ENCODE measurements around the gene NR6A1. TPM values are rescaled to one million over a fixed set of nuclear protein-coding genes. Genes with fewer than 3 reads are reported as not detected.

Gene NR6A1
- total RNA-seq, 1 donor from 2014 or later = 2.3 TPM

GRCh38 chr9:124584631-124585030 lies 186.5 kb downstream of the NR6A1 start:
- no peak overlapping the region for H3K4me3 Mint-ChIP-seq
- H3K4me1 Mint-ChIP-seq = no peaks in the 10 kb centered on the region
- no peak for DNase-seq
- no peaks in the 10 kb centered on the region for H3K36me3 Mint-ChIP-seq (ENCODE audit: low read depth)
- no peaks in the 10 kb centered on the region for H3K27me3 Mint-ChIP-seq
- intact Hi-C loops (cut with micrococcal nuclease) = no loop called here
- no peak overlapping the region for H3K27ac Mint-ChIP-seq
- H3K9me3 Mint-ChIP-seq = no peaks in the 10 kb centered on the region

GRCh38 chr9:124583134-124583533 lies 188.0 kb downstream of the NR6A1 start:
- Mint-ChIP-seq H3K9me3 (no peaks in the 10 kb centered on the region), H3K36me3 (ENCODE audit: low read depth) (no peaks in the 10 kb centered on the region), H3K4me1 (no peaks in the 10 kb centered on the region), H3K27ac (no peak overlapping the region), H3K27me3 (no peaks in the 10 kb centered on the region), H3K4me3 (no peak overlapping the region)
- intact Hi-C loops (cut with micrococcal nuclease) = no loop called here
- DNase-seq = no peak

- no peaks in the 10 kb centered on the region for H3K9me3 Mint-ChIP-seq
- no peak overlapping the region for H3K4me3 Mint-ChIP-seq
- peaks cover under 1% of the 10 kb centered on the region for H3K4me1 Mint-ChIP-seq
- no peak for DNase-seq
- H3K36me3 Mint-ChIP-seq (ENCODE audit: low read depth) = no peaks in the 10 kb centered on the region
- intact Hi-C loops (cut with micrococcal nuclease) = no loop called here
- no peak overlapping the region for H3K27ac Mint-ChIP-seq
- no peaks in the 10 kb centered on the region for H3K27me3 Mint-ChIP-seq
These were observed 190.9 kb downstream of the NR6A1 start for GRCh38 chr9:124580186-124580585.

GRCh38 chr9:124576751-124577150 lies 194.4 kb downstream of the NR6A1 start:
- no peaks in the 10 kb centered on the region for H3K9me3 Mint-ChIP-seq
- DNase-seq = no peak
- peaks cover 3% of the 10 kb centered on the region for H3K4me1 Mint-ChIP-seq
- no peak overlapping the region for H3K27ac Mint-ChIP-seq
- no peak overlapping the region for H3K4me3 Mint-ChIP-seq
- H3K36me3 Mint-ChIP-seq (ENCODE audit: low read depth) = no peaks in the 10 kb centered on the region
- intact Hi-C loops (cut with micrococcal nuclease) = no loop called here
- peaks cover 15% of the 10 kb centered on the region for H3K27me3 Mint-ChIP-seq

GRCh38 chr9:124574534-124575375 lies 196.4 kb downstream of the NR6A1 start:
- Mint-ChIP-seq H3K27me3 (peaks cover 21% of the 10 kb centered on the region), H3K4me1 (peaks cover 3% of the 10 kb centered on the region), H3K9me3 (no peaks in the 10 kb centered on the region), H3K4me3 (no peak overlapping the region), H3K27ac (no peak overlapping the region), H3K36me3 (ENCODE audit: low read depth) (no peaks in the 10 kb centered on the region)
- intact Hi-C loops (cut with micrococcal nuclease) = no loop called here
- DNase-seq = no peak

- peaks cover 3% of the 10 kb centered on the region for H3K4me1 Mint-ChIP-seq
- no peaks in the 10 kb centered on the region for H3K36me3 Mint-ChIP-seq (ENCODE audit: low read depth)
- DNase-seq = no peak
- H3K27me3 Mint-ChIP-seq = peaks cover 23% of the 10 kb centered on the region
- no peak overlapping the region for H3K27ac Mint-ChIP-seq
- intact Hi-C loops (cut with micrococcal nuclease) = no loop called here
- no peaks in the 10 kb centered on the region for H3K9me3 Mint-ChIP-seq
- no peak overlapping the region for H3K4me3 Mint-ChIP-seq
These were observed 200.0 kb downstream of the NR6A1 start for GRCh38 chr9:124570942-124571666.

GRCh38 chr9:124569942-124570341 lies 201.2 kb downstream of the NR6A1 start:
- no peak overlapping the region for H3K4me3 Mint-ChIP-seq
- intact Hi-C loops (cut with micrococcal nuclease) = no loop called here
- H3K27me3 Mint-ChIP-seq = peaks cover 23% of the 10 kb centered on the region
- no peak overlapping the region for H3K27ac Mint-ChIP-seq
- no peak for DNase-seq
- no peaks in the 10 kb centered on the region for H3K36me3 Mint-ChIP-seq (ENCODE audit: low read depth)
- H3K4me1 Mint-ChIP-seq = peaks cover under 1% of the 10 kb centered on the region
- no peaks in the 10 kb centered on the region for H3K9me3 Mint-ChIP-seq

GRCh38 chr9:124567362-124567761 lies 203.7 kb downstream of the NR6A1 start:
- Mint-ChIP-seq H3K4me3 (no peak overlapping the region), H3K27me3 (peaks cover 17% of the 10 kb centered on the region), H3K9me3 (no peaks in the 10 kb centered on the region), H3K36me3 (ENCODE audit: low read depth) (no peaks in the 10 kb centered on the region), H3K4me1 (no peaks in the 10 kb centered on the region), H3K27ac (no peak overlapping the region)
- no peak for DNase-seq
- intact Hi-C loops (cut with micrococcal nuclease) = no loop called here

GRCh38 chr9:124562328-124562727 lies 208.8 kb downstream of the NR6A1 start:
- no peak for DNase-seq
- Mint-ChIP-seq H3K27ac (no peak overlapping the region), H3K4me1 (no peaks in the 10 kb centered on the region), H3K4me3 (no peak overlapping the region), H3K36me3 (ENCODE audit: low read depth) (no peaks in the 10 kb centered on the region), H3K9me3 (no peaks in the 10 kb centered on the region), H3K27me3 (peaks cover 13% of the 10 kb centered on the region)
- intact Hi-C loops (cut with micrococcal nuclease) = no loop called here

GRCh38 chr9:124559871-124560270 lies 211.2 kb downstream of the NR6A1 start:
- Mint-ChIP-seq H3K9me3 (no peaks in the 10 kb centered on the region), H3K27me3 (peaks cover 10% of the 10 kb centered on the region), H3K4me3 (no peak overlapping the region), H3K4me1 (no peaks in the 10 kb centered on the region), H3K27ac (no peak overlapping the region), H3K36me3 (ENCODE audit: low read depth) (no peaks in the 10 kb centered on the region)
- no peak for DNase-seq
- intact Hi-C loops (cut with micrococcal nuclease) = no loop called here

- intact Hi-C loops (cut with micrococcal nuclease) = no loop called here
- no peak for DNase-seq
- Mint-ChIP-seq H3K9me3 (no peaks in the 10 kb centered on the region), H3K27me3 (peaks cover 9% of the 10 kb centered on the region), H3K27ac (no peak overlapping the region), H3K4me1 (no peaks in the 10 kb centered on the region), H3K4me3 (no peak overlapping the region), H3K36me3 (ENCODE audit: low read depth) (no peaks in the 10 kb centered on the region)
These were observed 212.2 kb downstream of the NR6A1 start for GRCh38 chr9:124558777-124559470.

GRCh38 chr9:124557895-124558294 lies 213.2 kb downstream of the NR6A1 start:
- peaks cover 4% of the 10 kb centered on the region for H3K27me3 Mint-ChIP-seq
- no peaks in the 10 kb centered on the region for H3K36me3 Mint-ChIP-seq (ENCODE audit: low read depth)
- H3K4me3 Mint-ChIP-seq = no peak overlapping the region
- H3K27ac Mint-ChIP-seq = no peak overlapping the region
- intact Hi-C loops (cut with micrococcal nuclease) = no loop called here
- no peaks in the 10 kb centered on the region for H3K9me3 Mint-ChIP-seq
- H3K4me1 Mint-ChIP-seq = no peaks in the 10 kb centered on the region
- no peak for DNase-seq

GRCh38 chr9:124555043-124555442 lies 216.1 kb downstream of the NR6A1 start:
- no peaks in the 10 kb centered on the region for H3K9me3 Mint-ChIP-seq
- H3K4me3 Mint-ChIP-seq = no peak overlapping the region
- H3K4me1 Mint-ChIP-seq = peaks cover 3% of the 10 kb centered on the region
- no peak overlapping the region for H3K27ac Mint-ChIP-seq
- no peaks in the 10 kb centered on the region for H3K27me3 Mint-ChIP-seq
- no peaks in the 10 kb centered on the region for H3K36me3 Mint-ChIP-seq (ENCODE audit: low read depth)
- no peak for DNase-seq
- intact Hi-C loops (cut with micrococcal nuclease) = no loop called here

- H3K27ac Mint-ChIP-seq = no peak overlapping the region
- no peaks in the 10 kb centered on the region for H3K36me3 Mint-ChIP-seq (ENCODE audit: low read depth)
- H3K9me3 Mint-ChIP-seq = no peaks in the 10 kb centered on the region
- intact Hi-C loops (cut with micrococcal nuclease) = no loop called here
- H3K27me3 Mint-ChIP-seq = no peaks in the 10 kb centered on the region
- no peak for DNase-seq
- H3K4me1 Mint-ChIP-seq = peaks cover 8% of the 10 kb centered on the region
- no peak overlapping the region for H3K4me3 Mint-ChIP-seq
These were observed 217.4 kb downstream of the NR6A1 start for GRCh38 chr9:124553738-124554137.
